OCI-LY1 (cell line): ENCODE data around the gene CASKIN2.

ENCODE experiments used
- CTCF ChIP-seq: fragments of 200-600 bp; sonication (generic), shearing (Covaris generic); IDR thresholded peaks from 2 replicates; pipeline ENCODE4 v1.5.1; 2017; ENCODE audit warnings: mild to moderate bottlenecking, antibody characterized with exemption, low read length, moderate library complexity, mixed read lengths
- EZH2 ChIP-seq: fragments of 200-600 bp; sonication (generic), shearing (Covaris generic); IDR thresholded peaks from 2 replicates; pipeline ENCODE4 v1.8.0; 2017; ENCODE audit warnings: borderline replicate concordance, mixed run types, mild to moderate bottlenecking, antibody characterized with exemption, low read length, moderate library complexity, mixed read lengths

DNA sequence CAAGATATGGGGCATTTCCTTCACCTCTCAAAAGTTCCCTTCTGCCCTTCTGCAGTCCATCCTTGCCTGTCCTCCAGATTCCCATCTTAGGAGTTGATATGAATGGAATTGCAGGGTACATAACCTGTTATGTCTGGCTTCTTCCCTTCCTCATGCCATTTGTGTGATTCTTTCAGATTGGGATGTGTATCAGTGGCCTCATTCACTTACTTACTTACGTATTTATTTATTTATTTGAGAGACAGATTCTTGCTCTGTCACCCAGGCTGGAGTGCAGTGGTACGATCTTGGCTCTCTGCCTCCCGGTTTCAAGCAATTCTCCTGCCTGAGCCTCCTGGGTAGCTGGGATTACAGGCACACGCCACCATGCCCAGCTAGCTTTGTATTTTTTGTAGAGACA is 65.1 kb downstream of the CASKIN2 start:
- TF ChIP-seq CTCF: no peak
- no peak for TF ChIP-seq EZH2
